Large intestine (tissue), 3 donors: Measurements from ENCODE around the gene DOCK9. TPM values are rescaled to one million over a fixed set of nuclear protein-coding genes. Genes with fewer than 3 reads are reported as not detected.

Source experiments
- DNase-seq, 2 donors: peaks; one replicate each; pipeline versions ENCODE4 v3.0.0 to v3.0.0-alpha.2; 2013
- H3K27ac ChIP-seq: one replicate; pipeline ENCODE4 v1.5.1; 2013; ENCODE audit warnings: low read length
- H3K27me3 ChIP-seq: 2 replicates; pipeline ENCODE4 v1.6.1; 2013; ENCODE audit warnings: low read length; ENCODE audit not compliant: control insufficient read depth, insufficient read depth
- H3K36me3 ChIP-seq: 2 replicates; pipeline ENCODE4 v1.6.1; 2013; ENCODE audit warnings: low read length; ENCODE audit not compliant: control insufficient read depth, insufficient read depth
- H3K4me1 ChIP-seq: one replicate; pipeline ENCODE4 v1.6.1; 2013; ENCODE audit warnings: low read length; ENCODE audit not compliant: control insufficient read depth, insufficient read depth
- H3K4me3 ChIP-seq: one replicate; pipeline ENCODE4 v1.5.1; 2013; ENCODE audit warnings: low read length
- H3K9me3 ChIP-seq: one replicate; pipeline ENCODE4 v1.6.1; 2013; ENCODE audit warnings: mild to moderate bottlenecking, low read depth, low read length, moderate library complexity; ENCODE audit not compliant: control insufficient read depth
- WGBS: methylation state at CpG from one replicate; pipeline ENCODE4 v1.1.5; 2013; ENCODE audit warnings: low lambda C conversion rate; ENCODE audit not compliant: insufficient coverage; 5-methylcytosine and 5-hydroxymethylcytosine counted together
- polyA plus RNA-seq: library from polyadenylated mRNA; unstranded; fragments of 120-200 nt; gene quantifications from one replicate; pipeline ENCODE4 v1.2.1, GENCODE V29; 2013

Gene DOCK9
- polyA plus RNA-seq, 1 donor = 103 TPM

DNA sequence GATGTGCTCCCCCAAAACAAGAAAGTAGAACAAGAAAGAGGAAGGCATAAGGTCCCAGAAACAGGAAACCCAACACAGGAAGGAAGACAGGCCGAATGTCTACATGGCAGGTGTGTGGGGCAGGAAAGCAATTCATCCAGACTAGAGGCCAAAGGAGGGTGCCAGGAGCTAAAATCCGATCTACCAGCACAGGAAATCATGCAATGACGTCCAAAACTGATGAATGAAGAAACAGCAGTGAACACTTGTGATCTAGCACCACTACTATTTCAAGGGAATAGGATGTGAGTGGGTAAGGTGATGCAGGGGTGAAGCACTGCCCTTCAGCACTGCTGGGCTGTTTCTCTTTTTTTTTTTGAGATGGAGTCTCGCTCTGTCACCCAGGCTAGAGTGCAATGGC lies 59.1 kb downstream of the DOCK9 start:
- Histone ChIP-seq H3K9me3 (no peaks in the 10 kb centered on the region), H3K27me3 (no peaks in the 10 kb centered on the region), H3K4me1 (no peaks in the 10 kb centered on the region), H3K27ac (no peak overlapping the region), H3K4me3 (no peak overlapping the region), H3K36me3 (peaks cover 79% of the 10 kb centered on the region)
- no peak for DNase-seq
- WGBS = no CpG with 5 or more reads among the region's 4 CpGs

DNA sequence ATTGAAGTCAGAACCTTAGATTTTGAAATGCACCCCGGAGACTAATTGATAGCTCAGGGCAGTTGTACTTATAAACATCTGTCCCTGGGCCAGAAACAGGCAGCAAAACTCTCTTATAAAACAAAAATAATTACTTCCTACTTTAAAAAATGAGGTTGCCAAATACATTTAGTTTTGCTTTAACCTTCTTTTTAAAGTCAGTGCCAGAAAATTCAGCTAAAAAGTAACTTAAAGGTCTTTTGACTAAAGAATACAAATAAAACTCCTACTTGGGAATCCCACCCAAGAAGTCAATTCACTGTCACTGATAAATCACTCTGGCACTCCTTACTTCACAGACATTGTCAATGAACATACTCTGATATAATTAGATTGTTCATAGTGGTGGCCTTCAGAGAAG lies 60.7 kb downstream of the DOCK9 start:
- no CpG with 5 or more reads among the region's 1 CpG for WGBS
- Histone ChIP-seq H3K4me1 (no peaks in the 10 kb centered on the region), H3K36me3 (peaks cover 73% of the 10 kb centered on the region), H3K27me3 (no peaks in the 10 kb centered on the region), H3K4me3 (no peak overlapping the region), H3K9me3 (no peaks in the 10 kb centered on the region), H3K27ac (no peak overlapping the region)
- no peak for DNase-seq

DNA sequence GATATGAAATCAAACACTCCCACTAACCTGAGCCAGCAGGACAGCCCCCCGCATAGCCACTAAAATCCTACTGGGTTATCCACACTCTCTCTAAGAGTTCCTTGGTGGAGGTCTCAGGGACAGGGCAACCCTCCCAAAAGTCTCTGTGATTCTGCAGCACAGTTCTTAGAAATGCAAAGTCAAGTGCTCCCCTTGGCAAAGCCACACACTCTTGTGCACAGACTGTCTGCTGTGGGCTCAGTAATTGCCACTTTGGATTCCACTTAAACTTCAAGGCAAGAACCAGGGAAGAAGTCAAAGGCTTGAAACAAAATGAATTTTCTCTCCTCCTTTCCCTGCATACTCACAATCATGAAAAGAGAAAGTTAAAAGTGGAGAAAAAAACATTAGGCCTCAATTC lies 61.5 kb downstream of the DOCK9 start:
- Histone ChIP-seq H3K4me3 (no peak overlapping the region), H3K27ac (no peak overlapping the region), H3K36me3 (peaks cover 68% of the 10 kb centered on the region), H3K4me1 (no peaks in the 10 kb centered on the region), H3K9me3 (no peaks in the 10 kb centered on the region), H3K27me3 (no peaks in the 10 kb centered on the region)
- no CpG with 5 or more reads among the region's 1 CpG for WGBS
- no peak for DNase-seq

DNA sequence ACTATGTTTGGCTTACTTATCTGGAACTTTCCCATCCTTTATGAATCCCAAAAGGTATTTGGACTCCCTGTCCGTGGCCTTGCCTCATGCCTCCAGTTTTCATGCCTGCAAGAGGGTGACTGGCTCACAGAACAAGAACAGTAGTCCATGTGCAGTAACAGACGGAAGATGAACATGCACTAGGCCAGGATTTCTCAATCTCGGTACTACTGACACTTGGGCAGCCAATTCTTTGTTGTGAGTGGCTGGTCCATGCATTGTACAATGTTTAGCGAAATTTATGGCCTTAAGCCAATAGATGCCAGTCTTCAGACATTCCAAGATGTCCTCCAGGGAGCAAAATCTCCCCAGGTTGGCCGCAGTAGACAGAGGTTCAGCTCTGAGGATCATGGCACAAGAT lies 61.9 kb downstream of the DOCK9 start:
- WGBS = no CpG with 5 or more reads among the region's 5 CpGs
- DNase-seq = no peak
- Histone ChIP-seq H3K27me3 (no peaks in the 10 kb centered on the region), H3K9me3 (no peaks in the 10 kb centered on the region), H3K4me3 (no peak overlapping the region), H3K4me1 (no peaks in the 10 kb centered on the region), H3K27ac (no peak overlapping the region), H3K36me3 (peaks cover 64% of the 10 kb centered on the region)

DNA sequence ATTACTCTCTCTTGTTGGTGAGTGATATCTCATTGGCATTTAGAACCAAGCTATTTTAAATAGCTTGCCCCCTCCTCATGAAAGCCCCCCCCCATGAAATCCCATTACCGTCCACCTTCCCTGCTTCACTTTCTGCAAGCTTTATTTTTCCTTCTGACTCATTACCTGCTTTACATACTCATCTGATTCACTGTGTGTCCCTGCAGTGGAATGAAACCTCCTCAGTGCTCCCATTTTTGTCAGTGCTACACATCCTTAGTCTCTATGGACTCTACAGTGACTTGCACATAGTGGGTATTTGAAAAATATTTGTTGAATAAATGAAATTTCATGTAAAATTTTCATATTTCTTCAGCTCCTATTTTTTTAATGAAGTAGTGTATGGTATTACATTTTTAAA lies 62.3 kb downstream of the DOCK9 start:
- no peaks in the 10 kb centered on the region for H3K9me3 ChIP-seq
- H3K27ac ChIP-seq = no peak overlapping the region
- WGBS = no CpG with 5 or more reads among the region's 1 CpG

DNA sequence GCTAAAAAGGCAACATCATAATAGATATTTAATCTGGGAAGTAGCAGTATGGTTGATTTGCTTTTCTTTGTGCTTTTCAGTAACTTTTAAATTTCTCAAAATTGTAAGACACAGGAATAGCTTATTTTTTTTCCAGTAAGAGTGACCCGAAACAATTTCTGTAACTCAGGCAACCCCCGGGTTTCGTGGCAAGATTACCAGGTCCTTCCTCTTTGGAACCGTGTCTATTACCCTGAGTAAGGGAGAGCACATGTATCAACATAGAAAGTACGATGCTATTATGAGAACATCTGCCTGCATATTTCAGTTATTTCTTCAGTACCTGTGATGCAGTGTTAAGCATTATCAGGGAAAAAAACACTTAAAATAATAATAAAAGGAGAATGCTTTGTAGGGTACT lies 64.1 kb downstream of the DOCK9 start:
- H3K4me1 ChIP-seq = no peaks in the 10 kb centered on the region
- DNase-seq = no peak
- no peaks in the 10 kb centered on the region for H3K27me3 ChIP-seq
- peaks cover 45% of the 10 kb centered on the region for H3K36me3 ChIP-seq
- no peaks in the 10 kb centered on the region for H3K9me3 ChIP-seq
- no peak overlapping the region for H3K4me3 ChIP-seq
- WGBS = 83% methylated on average over 1 of the region's 5 CpGs
- no peak overlapping the region for H3K27ac ChIP-seq

More for the DNA sequence above, 62.3 kb downstream of the DOCK9 start:
- Histone ChIP-seq H3K4me3 (no peak overlapping the region), H3K36me3 (peaks cover 61% of the 10 kb centered on the region), H3K27me3 (no peaks in the 10 kb centered on the region), H3K4me1 (no peaks in the 10 kb centered on the region)
- no peak for DNase-seq

DNA sequence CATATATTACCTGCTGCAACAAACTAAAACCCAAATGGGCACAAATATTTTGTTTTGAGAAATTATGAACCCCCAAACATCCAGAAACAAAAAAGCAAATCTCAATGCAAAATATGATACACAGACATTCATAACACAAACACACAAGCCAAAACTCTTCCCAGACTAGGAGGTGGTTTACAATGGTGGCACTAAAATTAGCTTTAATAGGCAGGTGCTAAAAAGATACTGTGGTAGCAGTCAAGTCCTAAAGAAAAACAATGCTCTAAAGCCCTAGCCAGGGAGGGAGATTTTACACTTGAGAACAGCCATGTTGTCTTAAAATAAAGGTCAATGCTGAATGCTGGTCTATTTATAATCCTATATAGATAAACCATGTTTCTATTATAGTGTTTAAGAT lies 65.0 kb downstream of the DOCK9 start:
- no peak for DNase-seq
- Histone ChIP-seq H3K27ac (no peak overlapping the region), H3K27me3 (no peaks in the 10 kb centered on the region), H3K4me3 (no peak overlapping the region), H3K9me3 (no peaks in the 10 kb centered on the region), H3K4me1 (no peaks in the 10 kb centered on the region), H3K36me3 (peaks cover 39% of the 10 kb centered on the region)

DNA sequence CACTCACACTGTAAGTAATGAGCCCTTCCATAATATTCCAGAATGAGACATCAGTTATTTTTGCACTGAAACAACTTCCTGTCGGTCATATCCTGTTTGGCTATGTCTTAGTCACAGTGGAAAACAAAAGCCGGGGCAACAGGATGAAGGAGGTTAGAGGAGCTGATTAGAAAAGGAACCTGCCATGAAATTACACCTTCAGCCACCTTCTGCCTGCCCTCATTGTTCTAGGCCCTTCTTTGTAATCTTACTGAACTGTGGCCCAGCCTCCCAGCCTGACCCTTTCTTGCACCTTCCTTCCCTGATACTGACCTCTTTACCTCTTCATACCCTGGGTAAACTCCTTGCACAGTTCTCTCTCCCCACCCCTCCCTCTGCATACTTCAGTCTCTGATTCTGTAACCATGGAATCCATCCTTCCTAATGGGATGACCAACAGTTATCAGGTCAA lies 67.3 kb downstream of the DOCK9 start:
- H3K27ac ChIP-seq = no peak overlapping the region
- WGBS = no CpG with 5 or more reads among the region's 2 CpGs

DNA sequence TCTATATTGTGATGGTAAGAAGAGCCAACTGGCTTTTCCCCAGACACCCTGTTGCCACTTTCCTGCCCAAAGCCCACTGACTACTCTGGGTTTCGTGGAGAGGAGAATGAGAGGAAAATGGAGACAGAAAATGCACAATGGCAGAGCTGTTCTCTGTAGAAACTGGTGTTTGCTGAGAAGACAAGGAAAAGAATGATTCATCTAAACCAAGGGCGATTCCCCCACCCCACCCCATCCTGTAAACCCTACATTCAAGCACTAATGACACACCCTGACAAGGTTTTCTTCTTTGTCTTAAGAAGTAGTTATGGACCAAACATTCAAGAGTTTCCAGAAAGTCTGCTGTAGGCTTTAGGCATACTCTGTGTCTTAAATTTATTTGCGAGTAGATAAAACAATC lies 68.8 kb downstream of the DOCK9 start:
- Histone ChIP-seq H3K36me3 (peaks cover 27% of the 10 kb centered on the region), H3K27me3 (no peaks in the 10 kb centered on the region), H3K27ac (no peak overlapping the region), H3K4me1 (no peaks in the 10 kb centered on the region), H3K9me3 (no peaks in the 10 kb centered on the region), H3K4me3 (no peak overlapping the region)
- DNase-seq = no peak
- WGBS = no CpG with 5 or more reads among the region's 3 CpGs

More for the DNA sequence above, 67.3 kb downstream of the DOCK9 start:
- Histone ChIP-seq H3K27me3 (no peaks in the 10 kb centered on the region), H3K9me3 (no peaks in the 10 kb centered on the region), H3K4me3 (no peak overlapping the region), H3K4me1 (no peaks in the 10 kb centered on the region), H3K36me3 (peaks cover 34% of the 10 kb centered on the region)
- no peak for DNase-seq

DNA sequence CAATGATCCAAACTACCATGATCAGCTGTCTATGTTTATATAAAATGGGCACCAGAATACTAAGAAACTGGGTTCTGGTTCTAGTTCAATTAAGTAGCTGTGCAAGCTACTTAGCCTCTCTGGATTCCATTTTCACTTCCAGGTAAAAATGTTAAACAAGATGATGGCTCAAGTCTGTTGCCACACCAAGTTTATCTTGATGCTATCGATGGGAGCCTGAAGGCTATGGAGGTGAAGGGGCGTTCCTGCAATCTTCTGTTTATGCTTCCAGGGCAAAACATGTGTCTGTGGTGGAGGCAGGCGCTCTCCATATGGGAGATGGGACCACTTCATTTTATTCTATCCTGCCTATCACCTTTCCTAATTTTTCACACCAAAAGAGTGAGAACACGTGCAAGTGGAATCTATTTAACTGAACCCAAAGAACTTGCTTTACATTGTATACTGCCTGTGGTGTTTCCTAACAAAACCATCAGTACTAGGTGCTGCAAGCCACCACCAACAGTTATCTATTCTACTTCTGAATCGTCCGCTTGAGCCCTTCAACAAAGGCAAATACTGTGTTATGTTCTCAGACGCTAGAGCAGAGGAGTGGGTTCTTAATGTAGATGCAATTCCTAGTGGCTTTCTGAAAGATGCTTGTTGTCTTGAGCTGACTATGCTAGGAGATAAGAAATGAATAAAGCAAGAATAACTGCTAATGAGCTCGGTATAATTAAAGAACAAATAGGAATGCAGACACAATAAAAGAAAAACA lies 70.9 kb downstream of the DOCK9 start:
- no peak overlapping the region for H3K4me3 ChIP-seq
- 100% methylated on average over 1 of the region's 8 CpGs for WGBS
- no peak for DNase-seq

DNA sequence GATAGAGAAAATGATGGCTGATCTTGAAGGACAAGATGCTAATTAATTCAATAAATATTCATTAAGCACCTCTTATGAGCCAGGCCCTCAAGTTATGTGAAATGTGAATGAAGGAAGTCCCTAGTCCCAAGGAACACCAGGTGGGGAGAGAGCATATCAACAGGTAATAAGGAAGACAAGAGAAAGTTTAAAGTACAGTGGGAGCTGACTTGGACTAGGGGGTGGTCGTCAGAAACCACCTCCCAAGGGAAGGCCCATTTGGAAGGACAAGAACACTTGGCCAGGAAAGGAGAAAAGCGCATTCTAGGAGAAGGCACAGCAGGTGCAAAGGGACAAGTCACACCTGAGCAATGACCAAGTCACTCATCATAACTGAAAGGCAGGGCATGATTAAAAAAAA lies 72.7 kb downstream of the DOCK9 start:
- Histone ChIP-seq H3K27ac (no peak overlapping the region), H3K4me3 (no peak overlapping the region), H3K4me1 (no peaks in the 10 kb centered on the region), H3K9me3 (no peaks in the 10 kb centered on the region), H3K36me3 (peaks cover 40% of the 10 kb centered on the region), H3K27me3 (no peaks in the 10 kb centered on the region)
- WGBS = no CpG with 5 or more reads among the region's 2 CpGs
- no peak for DNase-seq

More for the DNA sequence above, 70.9 kb downstream of the DOCK9 start:
- H3K27me3 ChIP-seq = no peaks in the 10 kb centered on the region
- H3K36me3 ChIP-seq = peaks cover 25% of the 10 kb centered on the region
- H3K4me1 ChIP-seq = no peaks in the 10 kb centered on the region
- H3K27ac ChIP-seq = no peak overlapping the region
- no peaks in the 10 kb centered on the region for H3K9me3 ChIP-seq
